ENCODE data around the gene DOCK4.

Gene DOCK4

GRCh38 chr7:112205343-112206237 is 609 bp downstream of the DOCK4 start:
- H3K27ac ChIP-seq: peak overlapping the region; percentile 69

GRCh38 chr7:112204499-112205342 is 1.5 kb downstream of the DOCK4 start:
- TF ChIP-seq CTCF (conservative IDR thresholded peaks at IDR 0.05): no peak
- TF ChIP-seq ZFX (IDR thresholded peaks at IDR 0.05): no peak
- H3K27ac ChIP-seq: no peak overlapping the region; the same call in 1 of the 2 replicates

More at GRCh38 chr7:112205343-112206237, 609 bp downstream of the DOCK4 start:
- no peak for TF ChIP-seq ZFX (IDR thresholded peaks at IDR 0.05)
- peak; percentile 10; the same call in 1 of the 2 replicates for TF ChIP-seq CTCF (conservative IDR thresholded peaks at IDR 0.05)

GRCh38 chr7:112203365-112203739 is 2.8 kb downstream of the DOCK4 start:
- no peak overlapping the region for H3K27ac ChIP-seq
- no peak for TF ChIP-seq ZFX (IDR thresholded peaks at IDR 0.05)
- TF ChIP-seq CTCF (conservative IDR thresholded peaks at IDR 0.05): no peak

- TF ChIP-seq CTCF (conservative IDR thresholded peaks at IDR 0.05) (no peak), ZFX (IDR thresholded peaks at IDR 0.05) (no peak)
These were observed 3.4 kb downstream of the DOCK4 start for GRCh38 chr7:112202816-112203215.

GRCh38 chr7:112201839-112202238 is 4.4 kb downstream of the DOCK4 start:
- TF ChIP-seq ZFX (IDR thresholded peaks at IDR 0.05): no peak
- no peak for TF ChIP-seq CTCF (conservative IDR thresholded peaks at IDR 0.05)
- no peak overlapping the region for H3K27ac ChIP-seq

More at GRCh38 chr7:112202816-112203215, 3.4 kb downstream of the DOCK4 start:
- no peak overlapping the region for H3K27ac ChIP-seq

GRCh38 chr7:112201411-112201810 is 4.8 kb downstream of the DOCK4 start:
- no peak overlapping the region for H3K27ac ChIP-seq
- TF ChIP-seq ZFX (IDR thresholded peaks at IDR 0.05) (no peak), CTCF (conservative IDR thresholded peaks at IDR 0.05) (no peak)

GRCh38 chr7:112199672-112200071 is 6.5 kb downstream of the DOCK4 start:
- TF ChIP-seq CTCF (conservative IDR thresholded peaks at IDR 0.05) (no peak), ZFX (IDR thresholded peaks at IDR 0.05) (no peak)
- H3K27ac ChIP-seq: no peak overlapping the region

Data from C4-2B (cell line).